Right cardiac atrium (tissue), 5 donors: ENCODE measurements around the gene ABCC2. TPM values are rescaled to one million over a fixed set of nuclear protein-coding genes. Genes with fewer than 3 reads are reported as not detected.
"Not testable (repeated sequence)": the region's sequence is repeated elsewhere in the genome, so short reads cannot be mapped to it uniquely, and the experiment has no call there.

Source experiments
- ATAC-seq, 2 donors: fragments of 200-7000 bp; cut with Tn5 transposase; one replicate each; pipeline versions ENCODE4 v1.8.0 to v1.9.1; 2020; ENCODE audit warnings: moderate library complexity in 2 of 2, mild to moderate bottlenecking in 1 of 2
- DNase-seq, 3 donors: peaks; one replicate each; pipeline ENCODE4 v3.0.0-alpha.2; 2020
- H3K27ac ChIP-seq: one replicate; pipeline ENCODE4 v1.5.1; 2013; ENCODE audit warnings: mild to moderate bottlenecking, low read length, control low read depth, moderate library complexity
- H3K27me3 ChIP-seq: one replicate; pipeline ENCODE4 v1.6.1; 2013; ENCODE audit not compliant: control insufficient read depth, insufficient read depth
- H3K4me1 ChIP-seq: one replicate; pipeline ENCODE4 v1.6.1; 2013; ENCODE audit warnings: low read length; ENCODE audit not compliant: control insufficient read depth, insufficient read depth
- H3K4me3 ChIP-seq: one replicate; pipeline ENCODE4 v1.5.1; 2013; ENCODE audit warnings: low read length, control low read depth
- H3K9me3 ChIP-seq: one replicate; pipeline ENCODE4 v1.6.1; 2013; ENCODE audit warnings: low read length; ENCODE audit not compliant: control insufficient read depth
- WGBS: extraction: QIAGEN DNeasy Blood & Tissue Kit; methylation state at CpG from one replicate; pipeline ENCODE4 v1.1.7; 2013; 5-methylcytosine and 5-hydroxymethylcytosine counted together
- intact Hi-C, 4 donors: fragments of 100-400 bp; cut with DNase I; formaldehyde crosslinking; loops; one replicate each; pipeline versions ENCODE4 v1.11.0 to v1.14.0; 2022 to 2023
- long read RNA-seq, 4 donors: library from polyadenylated mRNA; unstranded; transcript quantifications; one replicate each; pipeline ENCODE4 v2.0.0, GENCODE V29; 2020 to 2021
- polyA plus RNA-seq: library from polyadenylated mRNA; stranded (reverse); fragments of 200-250 nt; gene quantifications from one replicate; pipeline ENCODE4 v1.2.3, GENCODE V29; 2013
- total RNA-seq, 4 donors: library from RNA; stranded (reverse); fragmentation: NEBNext Ultra II Directional; extraction: Animal tissue kit (Norgen Biotek cat#: 25700); gene quantifications; one replicate each; pipeline ENCODE4 v1.2.1, GENCODE V29; 2021
- donor health status: healthy with polysubstance abuse.
- donor health status: DM: no; HTN: yes; CAD: no.
- donor health status: DM: no; HTN: no; CAD: no.
- donor health status: DM: no; HTN: yes; CAD: no; lungs with severe emphysema.
- donor health status: DM: yes; HTN: yes; CAD: no.

ABCC2 gene
- total RNA-seq = under 1 TPM; 0.17 to 0.89 (median 0.38) TPM
- 0.29 TPM for polyA plus RNA-seq
- long read RNA-seq, donor 1 = 0 reads
- long read RNA-seq, donor 2, partial matches to known transcripts = 0 of 1 reads
- long read RNA-seq, donor 2, other reads (novel, unspliced or antisense) = 1 of 1 reads
- long read RNA-seq, donor 3 = 0 reads
- long read RNA-seq, donor 4 = 0 reads

DNA sequence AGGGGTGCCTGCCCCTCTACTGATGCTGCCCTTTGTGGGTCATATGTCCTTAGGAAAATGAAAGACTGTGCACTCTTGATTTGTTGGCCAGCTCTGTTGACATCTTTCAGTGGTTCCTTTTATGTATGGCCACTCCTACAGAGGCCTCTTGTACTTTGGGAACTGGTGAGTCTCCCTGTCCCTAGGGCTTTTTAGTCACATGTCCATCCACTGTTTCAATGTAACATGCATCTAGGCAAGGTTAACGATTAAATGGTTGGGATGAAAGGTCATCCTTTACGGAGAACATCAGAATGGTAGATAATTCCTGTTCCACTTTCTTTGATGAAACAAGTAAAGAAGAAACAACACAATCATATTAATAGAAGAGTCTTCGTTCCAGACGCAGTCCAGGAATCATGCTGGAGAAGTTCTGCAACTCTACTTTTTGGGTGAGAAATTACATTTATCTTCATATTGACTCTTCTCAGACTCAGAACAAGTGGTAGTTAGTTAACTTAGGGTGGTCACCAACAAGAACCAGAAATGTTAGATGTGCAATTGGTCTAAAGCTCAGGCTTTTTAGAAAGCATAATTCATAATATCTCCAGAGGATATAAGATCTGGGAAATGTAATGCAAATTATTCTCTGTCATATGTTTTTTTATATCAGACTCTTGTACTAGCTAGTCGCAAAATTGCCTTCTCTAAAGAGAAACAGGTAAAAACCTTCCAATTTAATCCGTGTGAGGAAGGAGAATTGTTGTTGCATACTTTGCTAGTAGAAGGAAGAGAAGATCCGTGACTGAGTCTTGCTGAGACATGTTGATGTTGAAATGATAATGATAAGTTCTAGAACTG is at the start of gene ABCC2:
Gene ABCC2, plus strand, starts transcription at position 194 of the 840 bp plus-strand sequence. Its CDS starts 205 bp downstream, at position 399.
- Histone ChIP-seq H3K27ac (no peak within 1 kb of the TSS), H3K27me3 (no peaks in the 10 kb centered on the region), H3K9me3 (no peaks in the 10 kb centered on the region), H3K4me3 (no peak within 1 kb of the TSS), H3K4me1 (no peaks in the 10 kb centered on the region)
- no peak for ATAC-seq
- WGBS = 91% methylated on average over 7 of the region's 7 CpGs
- intact Hi-C loops = no loop called here
- DNase-seq = no peak

DNA sequence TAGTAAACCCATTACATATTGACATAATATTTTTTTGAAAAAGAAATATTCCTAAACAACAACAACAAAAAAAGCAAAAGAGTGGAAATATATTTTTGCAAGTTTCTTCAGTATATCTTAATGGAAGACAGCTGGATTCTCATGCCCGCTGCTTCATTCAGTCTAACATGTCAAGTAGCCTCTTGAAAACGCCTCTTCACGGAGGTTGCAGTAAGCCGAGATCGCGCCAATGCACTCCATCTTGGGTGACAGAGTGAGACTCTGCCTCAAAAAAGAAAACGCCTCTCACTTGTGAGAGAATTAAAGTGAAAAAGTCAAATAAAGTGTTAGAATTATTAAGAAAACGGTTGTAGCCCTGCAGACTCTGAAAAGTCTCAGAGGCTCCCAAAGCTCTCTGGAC is 49.1 kb upstream of the ABCC2 start:
- Histone ChIP-seq H3K4me3 (peak overlapping the region; percentile 33), H3K4me1 (no peaks in the 10 kb centered on the region), H3K9me3 (no peaks in the 10 kb centered on the region), H3K27me3 (no peaks in the 10 kb centered on the region), H3K27ac (no peak overlapping the region)
- DNase-seq (no peak), ATAC-seq (no peak)
- 73% methylated on average over 8 of the region's 8 CpGs for WGBS
- intact Hi-C loops = no loop called here

DNA sequence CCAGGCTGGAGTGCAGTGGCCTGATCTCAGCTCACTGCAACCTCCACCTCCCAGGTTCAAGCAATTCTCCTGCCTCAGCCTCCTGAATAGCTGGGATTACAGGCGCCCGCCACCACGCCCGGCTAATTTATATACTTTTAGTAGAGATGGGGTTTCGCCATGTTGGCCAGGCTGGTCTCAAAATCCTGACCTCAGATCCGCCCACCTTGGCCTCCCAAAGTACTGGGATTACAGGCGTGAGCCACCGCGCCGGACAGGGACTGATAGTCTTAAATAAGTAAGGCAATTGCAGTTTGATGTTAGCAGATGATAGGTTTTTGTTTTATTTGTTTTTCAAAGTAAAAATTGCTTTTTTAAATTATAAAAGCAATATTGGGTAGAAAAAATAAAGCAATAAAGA is 48.3 kb upstream of the ABCC2 start:
- H3K4me1 ChIP-seq, DNase-seq, H3K9me3 ChIP-seq, H3K27me3 ChIP-seq, H3K27ac ChIP-seq, intact Hi-C loops, H3K4me3 ChIP-seq, ATAC-seq: not testable (repeated sequence)
- 98% methylated on average over 10 of the region's 10 CpGs for WGBS

DNA sequence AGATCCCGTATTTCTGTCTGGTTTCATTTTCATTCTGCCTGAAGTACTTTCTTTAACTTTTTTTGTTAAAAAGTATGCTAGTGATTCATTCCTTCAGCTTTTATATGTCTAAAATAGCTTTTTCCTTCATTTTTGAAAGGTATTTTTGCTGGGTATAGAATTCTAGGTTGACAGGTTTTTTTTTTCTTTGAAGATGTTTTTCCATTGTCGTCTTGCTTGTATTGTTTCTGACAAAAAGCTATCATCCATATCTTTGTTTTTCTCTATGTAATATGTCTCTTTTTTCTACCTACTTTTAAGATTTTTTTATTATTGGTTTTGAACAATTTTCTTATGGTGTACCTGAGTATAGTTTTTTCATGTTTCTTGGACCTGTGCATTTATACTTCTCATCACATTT is 42.2 kb upstream of the ABCC2 start:
- H3K27ac ChIP-seq = no peak overlapping the region
- WGBS = 99% methylated on average over 2 of the region's 2 CpGs
- intact Hi-C loops = no loop called here
- no peak for DNase-seq
- no peaks in the 10 kb centered on the region for H3K27me3 ChIP-seq
- H3K9me3 ChIP-seq = no peaks in the 10 kb centered on the region
- no peak for ATAC-seq
- H3K4me1 ChIP-seq = peaks cover 2% of the 10 kb centered on the region
- H3K4me3 ChIP-seq = no peak overlapping the region

DNA sequence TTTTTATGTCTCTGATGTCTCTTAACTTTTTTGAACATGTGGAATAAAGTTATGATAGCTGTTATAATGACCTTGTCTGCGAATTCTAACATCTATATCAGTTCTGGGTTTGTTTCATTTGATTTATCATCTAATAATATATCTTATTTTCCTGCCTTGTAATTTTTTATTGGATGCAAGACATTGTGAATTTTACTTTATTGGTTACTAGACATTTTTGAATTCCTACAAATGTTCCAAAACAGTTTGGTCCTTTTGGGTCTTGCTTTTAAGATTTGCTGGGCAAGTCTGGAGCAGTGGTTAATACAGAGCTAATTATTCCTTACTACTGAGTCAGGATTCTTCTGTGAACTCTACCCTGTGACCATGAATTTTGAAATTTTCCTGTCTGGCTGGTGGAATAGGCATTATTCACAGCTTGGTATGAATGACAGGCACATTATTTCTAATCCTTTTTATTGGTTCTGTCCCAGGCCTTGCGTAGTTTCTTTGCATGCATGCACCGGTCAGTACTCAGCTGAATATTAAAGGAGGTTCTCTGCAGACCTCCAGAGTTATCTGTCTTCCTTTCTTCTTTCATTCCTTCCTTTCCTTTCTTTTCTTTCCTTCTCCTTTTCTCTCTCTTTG is 41.4 kb upstream of the ABCC2 start:
- H3K27ac ChIP-seq = no peak overlapping the region
- H3K4me1 ChIP-seq = peaks cover 2% of the 10 kb centered on the region
- no peaks in the 10 kb centered on the region for H3K9me3 ChIP-seq
- intact Hi-C loops = no loop called here
- WGBS = 100% methylated on average over 3 of the region's 3 CpGs
- ATAC-seq (no peak), DNase-seq (no peak)
- H3K27me3 ChIP-seq = no peaks in the 10 kb centered on the region
- no peak overlapping the region for H3K4me3 ChIP-seq

DNA sequence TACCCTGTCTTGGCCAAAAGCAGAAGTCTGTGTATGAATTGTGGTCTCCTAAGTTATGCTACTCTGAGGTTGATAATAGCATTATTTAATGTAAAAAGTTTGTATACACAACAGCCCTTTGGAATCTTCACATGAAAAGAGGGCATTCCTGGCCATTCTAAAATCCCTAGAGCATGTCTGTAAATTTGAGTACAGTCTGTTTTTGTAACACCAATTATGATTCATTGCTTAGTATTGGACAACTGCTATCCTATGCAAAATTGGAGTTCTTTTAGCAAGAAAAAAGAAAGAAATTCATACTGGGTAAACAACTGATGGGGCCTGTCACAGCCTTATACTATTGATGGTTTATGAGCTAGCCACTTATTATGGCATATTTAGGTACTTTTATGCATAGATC is 40.2 kb upstream of the ABCC2 start:
- intact Hi-C loops = no loop called here
- H3K9me3 ChIP-seq = no peaks in the 10 kb centered on the region
- no peaks in the 10 kb centered on the region for H3K27me3 ChIP-seq
- H3K27ac ChIP-seq = no peak overlapping the region
- DNase-seq (no peak), ATAC-seq (no peak)
- peaks cover 2% of the 10 kb centered on the region for H3K4me1 ChIP-seq
- H3K4me3 ChIP-seq = no peak overlapping the region

DNA sequence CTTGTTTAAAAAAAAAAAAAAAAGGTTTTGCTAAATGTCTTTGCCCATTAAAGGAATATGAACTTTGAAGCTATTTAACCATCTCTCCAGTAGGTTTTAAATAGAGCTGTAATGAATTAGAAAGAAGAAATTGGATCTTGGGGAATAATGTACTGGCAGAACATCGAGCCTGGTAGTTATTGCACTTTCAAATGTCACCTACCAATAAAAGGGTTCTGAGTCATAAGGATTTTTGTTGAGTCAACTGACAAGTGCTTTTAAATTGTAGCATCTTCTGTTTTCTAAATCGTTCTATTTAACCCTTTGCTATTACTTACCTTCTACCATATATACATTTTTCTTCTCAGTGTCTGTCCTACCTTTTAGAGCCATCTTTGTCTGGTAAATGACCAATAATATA is 39.7 kb upstream of the ABCC2 start:
- ATAC-seq = no peak
- Histone ChIP-seq H3K9me3 (no peaks in the 10 kb centered on the region), H3K4me1 (peaks cover 2% of the 10 kb centered on the region), H3K4me3 (no peak overlapping the region), H3K27me3 (no peaks in the 10 kb centered on the region), H3K27ac (no peak overlapping the region)
- intact Hi-C loops = no loop called here
- 78% methylated on average over 2 of the region's 2 CpGs for WGBS
- DNase-seq = no peak

DNA sequence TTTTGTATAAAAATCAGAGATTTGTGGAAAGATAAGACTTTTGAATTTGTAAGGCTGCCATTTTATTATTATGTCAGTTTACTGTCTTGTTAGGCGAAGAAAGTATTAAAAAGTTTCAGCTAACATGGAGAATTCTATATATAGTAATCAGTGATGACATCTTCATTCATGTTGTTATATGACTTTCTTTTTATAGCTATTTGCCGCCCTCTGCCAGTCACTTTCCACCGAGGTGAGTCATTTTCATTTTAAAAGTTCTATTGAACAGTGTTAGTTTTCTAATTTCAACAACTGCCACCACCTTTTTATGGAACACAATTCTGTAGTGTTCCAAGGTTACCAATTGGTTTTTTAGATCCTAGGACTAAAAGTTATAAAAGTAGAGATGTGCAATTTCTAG is 38.6 kb upstream of the ABCC2 start:
- H3K4me3 ChIP-seq = no peak overlapping the region
- H3K9me3 ChIP-seq = no peaks in the 10 kb centered on the region
- H3K27ac ChIP-seq = no peak overlapping the region
- no peaks in the 10 kb centered on the region for H3K27me3 ChIP-seq
- intact Hi-C loops = no loop called here
- DNase-seq = no peak
- no peak for ATAC-seq
- 75% methylated on average over 3 of the region's 3 CpGs for WGBS
- peaks cover 2% of the 10 kb centered on the region for H3K4me1 ChIP-seq

DNA sequence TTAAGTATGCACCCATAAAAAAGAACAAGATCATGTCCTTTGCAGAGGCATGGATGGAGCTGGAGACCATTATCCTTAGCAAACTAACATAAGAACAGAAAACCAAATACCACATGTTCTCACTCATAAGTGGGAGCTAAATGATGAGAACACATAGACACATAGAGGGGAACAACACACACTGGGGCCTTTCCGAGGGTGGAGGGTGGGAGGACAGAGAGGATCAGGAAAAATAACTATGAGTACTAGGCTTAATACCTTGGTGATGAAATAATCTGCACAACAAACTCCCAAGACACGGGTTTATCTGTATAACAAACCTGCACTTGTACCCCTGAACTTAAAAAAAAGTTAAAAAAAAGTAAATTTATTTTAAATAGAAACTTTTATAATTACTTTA is 36.3 kb upstream of the ABCC2 start:
- WGBS = 85% methylated on average over 2 of the region's 2 CpGs
- ATAC-seq, H3K4me1 ChIP-seq, DNase-seq, H3K9me3 ChIP-seq, H3K27ac ChIP-seq, H3K27me3 ChIP-seq, intact Hi-C loops, H3K4me3 ChIP-seq: not testable (repeated sequence)

DNA sequence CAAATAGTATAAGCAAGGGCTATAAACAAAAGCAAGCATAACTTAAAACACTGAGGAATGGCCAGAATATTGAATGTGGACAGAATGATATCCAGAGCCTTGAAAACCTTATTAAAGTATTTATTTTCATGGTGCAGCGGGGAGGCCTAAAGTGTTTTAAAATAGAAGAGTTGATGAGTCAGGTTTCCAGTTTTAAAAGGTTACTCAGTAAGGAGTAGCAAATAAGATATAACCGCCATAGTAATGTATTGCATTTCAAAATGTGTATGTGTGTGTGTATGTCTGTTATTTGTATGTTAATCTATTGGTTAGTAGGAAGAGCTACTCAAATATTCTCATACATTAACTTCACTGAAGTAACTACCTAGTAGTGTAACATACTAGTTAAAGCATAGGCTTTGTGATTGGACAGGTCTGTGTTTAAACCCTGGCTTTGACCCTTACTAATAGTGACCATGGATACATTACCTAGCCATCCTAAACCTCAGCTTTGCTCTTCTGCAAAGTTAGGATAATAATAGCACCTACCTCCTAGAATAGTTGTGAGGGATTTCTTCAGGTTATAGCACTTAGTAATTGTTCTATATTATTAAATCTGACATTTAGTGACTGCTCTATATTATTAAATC is 33.5 kb upstream of the ABCC2 start:
- intact Hi-C loops = no loop called here
- ATAC-seq (no peak), DNase-seq (no peak)
- Histone ChIP-seq H3K27me3 (no peaks in the 10 kb centered on the region), H3K4me1 (no peaks in the 10 kb centered on the region), H3K4me3 (no peak overlapping the region), H3K9me3 (no peaks in the 10 kb centered on the region), H3K27ac (no peak overlapping the region)
- 84% methylated on average over 2 of the region's 2 CpGs for WGBS

DNA sequence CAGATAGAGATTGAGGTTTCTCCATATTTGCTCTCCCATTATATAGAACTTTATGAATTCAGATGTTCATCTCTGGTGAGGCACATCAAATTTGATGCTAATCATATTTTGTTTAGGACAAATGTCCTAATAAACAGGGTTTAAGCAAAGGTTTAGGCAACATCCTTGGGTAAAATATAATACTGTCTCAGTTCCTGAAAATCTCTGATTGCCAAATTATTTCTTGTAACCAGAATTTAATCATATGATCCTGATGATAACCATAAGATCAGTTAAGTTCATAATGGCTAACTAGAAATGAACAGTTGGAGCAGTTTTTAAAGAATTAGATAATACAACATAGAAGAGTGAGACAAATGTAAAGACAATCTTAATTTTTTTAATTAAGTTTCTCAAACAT is 31.8 kb upstream of the ABCC2 start:
- intact Hi-C loops = no loop called here
- no peak overlapping the region for H3K4me3 ChIP-seq
- no peaks in the 10 kb centered on the region for H3K4me1 ChIP-seq
- no peaks in the 10 kb centered on the region for H3K27me3 ChIP-seq
- H3K27ac ChIP-seq = no peak overlapping the region
- ATAC-seq (no peak), DNase-seq (no peak)
- H3K9me3 ChIP-seq = no peaks in the 10 kb centered on the region
